T-helper 17 cell (primary cell): ENCODE results near the gene ATP6V1F. TPM values are rescaled to one million over a fixed set of nuclear protein-coding genes. Genes with fewer than 3 reads are reported as not detected.

Experiments used
- ATAC-seq: fragments of 150-1000 bp; cut with Tn5 transposase; 2 replicates; pipeline ENCODE4 v1.10.0; 2021; ENCODE audit warnings: mild to moderate bottlenecking, moderate library complexity
- DNase-seq, 3 donors: peaks; one replicate each; pipeline versions ENCODE4 v3.0.0 to v3.0.0-alpha.2; 2020 to 2021
- H3K9me3 ChIP-seq: one replicate; pipeline ENCODE4 v1.7.0; 2013; ENCODE audit warnings: low read length, mild to moderate bottlenecking; ENCODE audit not compliant: control insufficient read depth, poor library complexity, severe bottlenecking
- H3K27ac Mint-ChIP-seq: one replicate; pipeline ENCODE4 v1.8.0; 2022; ENCODE audit warnings: mild to moderate bottlenecking, moderate library complexity, mixed read lengths
- H3K27me3 Mint-ChIP-seq: one replicate; pipeline ENCODE4 v1.8.0; 2022; ENCODE audit warnings: mixed read lengths
- H3K36me3 Mint-ChIP-seq: one replicate; pipeline ENCODE4 v1.8.0; 2022; ENCODE audit warnings: low read depth, mixed read lengths
- H3K4me1 Mint-ChIP-seq: one replicate; pipeline ENCODE4 v1.8.0; 2022; ENCODE audit warnings: mild to moderate bottlenecking, mixed read lengths
- H3K4me3 Mint-ChIP-seq: one replicate; pipeline ENCODE4 v1.8.0; 2022; ENCODE audit warnings: mild to moderate bottlenecking, moderate library complexity, mixed read lengths
- total RNA-seq, 4 donors: library from RNA in 2 of 4; stranded (reverse) in 2 of 4; gene quantifications; one replicate each; pipeline ENCODE4 v1.2.3 and lab custom pipeline; 2022 to 2026

The ATP6V1F gene
- total RNA-seq, 2 donors from 2014 or later: 62.5 to 68.7 TPM

DNA sequence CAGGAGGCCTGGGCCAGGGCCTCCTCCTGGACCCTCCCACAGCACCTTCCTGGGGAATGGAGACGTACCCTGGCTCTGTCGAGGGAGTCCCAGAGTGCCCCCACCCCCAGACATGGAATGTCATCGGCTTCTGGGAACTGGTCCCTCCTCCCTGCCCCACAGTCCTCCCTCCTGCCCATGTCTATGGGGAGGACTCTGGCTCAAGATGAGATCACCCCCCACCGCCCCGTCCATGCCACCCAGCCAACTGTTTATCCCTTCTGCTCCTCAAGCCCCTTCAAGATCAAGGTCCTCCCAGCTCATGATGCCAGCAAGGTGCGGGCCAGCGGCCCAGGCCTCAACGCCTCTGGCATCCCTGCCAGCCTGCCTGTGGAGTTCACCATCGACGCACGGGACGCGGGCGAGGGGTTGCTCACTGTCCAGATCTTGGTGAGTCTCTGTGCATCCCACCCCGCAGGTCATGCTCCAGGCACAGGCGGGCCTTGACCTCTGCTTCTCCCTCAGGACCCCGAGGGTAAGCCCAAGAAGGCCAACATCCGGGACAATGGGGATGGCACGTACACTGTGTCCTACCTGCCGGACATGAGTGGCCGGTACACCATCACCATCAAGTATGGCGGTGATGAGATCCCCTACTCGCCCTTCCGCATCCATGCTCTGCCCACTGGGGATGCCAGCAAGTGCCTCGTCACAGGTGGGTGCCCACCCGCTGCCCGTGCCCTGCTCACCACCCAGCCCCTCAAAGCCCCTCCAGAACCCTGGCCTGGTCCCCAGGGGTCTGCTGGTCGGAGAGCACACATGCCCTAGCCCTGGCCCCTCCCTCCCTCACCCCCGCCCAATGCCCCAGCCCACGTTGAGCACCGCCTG, 14.1 kb upstream of the ATP6V1F start:
- Mint-ChIP-seq H3K27me3 (no peaks in the 10 kb centered on the region), H3K36me3 (no peaks in the 10 kb centered on the region), H3K4me3 (no peak overlapping the region), H3K4me1 (no peaks in the 10 kb centered on the region), H3K27ac (no peak overlapping the region)
- DNase-seq: no peak
- no peak for ATAC-seq
- H3K9me3 ChIP-seq: no peaks in the 10 kb centered on the region

DNA sequence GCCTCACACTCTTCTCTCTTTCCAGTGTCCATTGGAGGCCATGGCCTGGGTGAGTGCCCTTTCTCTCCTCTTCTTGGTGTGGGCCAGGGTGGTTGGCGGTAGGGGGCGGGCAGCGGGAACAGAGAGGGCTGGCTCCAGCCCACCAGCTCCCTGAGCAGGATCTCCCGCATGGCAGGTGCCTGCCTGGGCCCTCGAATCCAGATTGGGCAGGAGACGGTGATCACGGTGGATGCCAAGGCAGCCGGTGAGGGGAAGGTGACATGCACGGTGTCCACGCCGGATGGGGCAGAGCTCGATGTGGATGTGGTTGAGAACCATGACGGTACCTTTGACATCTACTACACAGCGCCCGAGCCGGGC, 13.5 kb upstream of the ATP6V1F start:
- DNase-seq (no peak), ATAC-seq (no peak)
- Mint-ChIP-seq H3K27ac (no peak overlapping the region), H3K36me3 (no peaks in the 10 kb centered on the region), H3K27me3 (no peaks in the 10 kb centered on the region), H3K4me3 (no peak overlapping the region), H3K4me1 (peaks cover 4% of the 10 kb centered on the region)
- no peaks in the 10 kb centered on the region for H3K9me3 ChIP-seq

DNA sequence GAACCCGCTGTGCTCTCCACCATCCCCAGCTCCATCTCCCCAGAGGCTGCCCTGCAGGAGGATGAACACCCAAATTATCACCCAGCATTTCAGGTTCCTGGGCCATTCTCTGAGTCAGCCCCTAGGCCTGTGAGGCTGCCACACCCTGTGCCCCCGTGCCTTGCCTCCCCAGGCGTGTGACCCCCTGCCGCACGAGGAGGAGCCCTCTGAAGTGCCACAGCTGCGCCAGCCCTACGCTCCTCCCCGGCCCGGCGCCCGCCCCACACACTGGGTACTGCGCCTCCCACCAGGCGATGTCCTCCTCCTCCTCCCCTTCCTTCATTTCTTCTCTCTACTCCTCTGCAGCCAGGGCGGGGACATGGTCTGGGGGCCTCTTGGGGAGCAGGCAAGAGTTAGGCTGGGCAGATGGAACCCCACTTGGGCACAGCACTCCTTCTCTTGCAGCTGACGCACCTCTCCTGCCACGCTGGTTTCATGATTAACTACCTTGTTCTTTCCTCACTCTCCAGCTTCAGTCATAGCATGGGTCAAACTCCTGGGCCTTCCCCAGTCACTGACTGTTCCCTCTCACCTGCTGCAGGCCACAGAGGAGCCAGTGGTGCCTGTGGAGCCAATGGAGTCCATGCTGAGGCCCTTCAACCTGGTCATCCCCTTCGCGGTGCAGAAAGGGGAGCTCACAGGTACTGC, 12.7 kb upstream of the ATP6V1F start:
- ATAC-seq (no peak), DNase-seq (no peak)
- H3K9me3 ChIP-seq: no peaks in the 10 kb centered on the region
- Mint-ChIP-seq H3K27me3 (no peaks in the 10 kb centered on the region), H3K4me3 (no peak overlapping the region), H3K36me3 (no peaks in the 10 kb centered on the region), H3K4me1 (peaks cover 4% of the 10 kb centered on the region), H3K27ac (no peak overlapping the region)

DNA sequence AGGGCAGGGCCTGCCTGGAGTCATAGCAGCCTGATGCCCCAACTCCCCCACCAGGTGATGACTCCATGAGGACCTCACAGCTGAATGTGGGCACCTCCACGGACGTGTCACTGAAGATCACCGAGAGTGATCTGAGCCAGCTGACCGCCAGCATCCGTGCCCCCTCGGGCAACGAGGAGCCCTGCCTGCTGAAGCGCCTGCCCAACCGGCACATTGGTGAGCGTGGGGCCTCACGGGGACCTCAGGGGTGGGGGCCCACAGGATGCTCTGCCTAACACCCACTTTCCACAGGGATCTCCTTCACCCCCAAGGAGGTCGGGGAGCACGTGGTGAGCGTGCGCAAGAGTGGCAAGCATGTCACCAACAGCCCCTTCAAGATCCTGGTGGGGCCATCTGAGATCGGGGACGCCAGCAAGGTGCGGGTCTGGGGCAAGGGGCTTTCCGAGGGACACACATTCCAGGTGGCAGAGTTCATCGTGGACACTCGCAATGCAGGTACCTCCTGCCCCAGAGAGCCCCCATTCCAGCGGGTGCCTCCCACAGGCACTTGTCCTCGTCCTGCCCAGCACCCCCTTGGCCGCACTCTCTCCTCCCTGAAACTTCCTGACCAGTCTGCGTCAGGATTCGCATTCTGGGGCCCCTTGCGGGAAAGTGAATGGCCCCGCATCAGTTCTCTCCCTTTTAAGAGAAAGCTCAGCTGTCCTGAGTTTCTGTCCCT, 10.0 kb upstream of the ATP6V1F start:
- Mint-ChIP-seq H3K36me3 (no peaks in the 10 kb centered on the region), H3K4me1 (peaks cover 4% of the 10 kb centered on the region), H3K27ac (no peak overlapping the region), H3K27me3 (no peaks in the 10 kb centered on the region), H3K4me3 (no peak overlapping the region)
- H3K9me3 ChIP-seq: no peaks in the 10 kb centered on the region
- ATAC-seq: no peak
- DNase-seq: no peak

GRCh38 chr7:128853799-128854198, 8.9 kb upstream of the ATP6V1F start:
- Mint-ChIP-seq H3K4me1 (peaks cover 4% of the 10 kb centered on the region), H3K36me3 (no peaks in the 10 kb centered on the region), H3K4me3 (no peak overlapping the region), H3K27me3 (no peaks in the 10 kb centered on the region), H3K27ac (no peak overlapping the region)
- H3K9me3 ChIP-seq: no peaks in the 10 kb centered on the region
- DNase-seq: no peak
- no peak for ATAC-seq

DNA sequence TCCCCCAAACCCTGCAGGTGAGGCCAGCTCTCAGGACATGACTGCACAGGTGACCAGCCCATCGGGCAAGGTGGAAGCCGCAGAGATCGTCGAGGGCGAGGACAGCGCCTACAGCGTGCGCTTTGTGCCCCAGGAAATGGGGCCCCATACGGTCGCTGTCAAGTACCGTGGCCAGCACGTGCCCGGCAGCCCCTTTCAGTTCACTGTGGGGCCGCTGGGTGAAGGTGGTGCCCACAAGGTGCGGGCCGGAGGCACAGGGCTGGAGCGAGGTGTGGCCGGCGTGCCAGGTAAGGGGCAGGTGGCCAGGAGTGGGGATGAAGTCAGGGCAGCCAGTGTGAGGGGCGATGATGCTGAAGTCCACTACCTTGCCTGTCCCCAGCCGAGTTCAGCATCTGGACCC, 8.3 kb upstream of the ATP6V1F start:
- no peaks in the 10 kb centered on the region for H3K36me3 Mint-ChIP-seq
- no peaks in the 10 kb centered on the region for H3K27me3 Mint-ChIP-seq
- ATAC-seq (no peak), DNase-seq (no peak)
- no peak overlapping the region for H3K27ac Mint-ChIP-seq
- no peaks in the 10 kb centered on the region for H3K9me3 ChIP-seq
- H3K4me1 Mint-ChIP-seq: peaks cover 4% of the 10 kb centered on the region
- no peak overlapping the region for H3K4me3 Mint-ChIP-seq

DNA sequence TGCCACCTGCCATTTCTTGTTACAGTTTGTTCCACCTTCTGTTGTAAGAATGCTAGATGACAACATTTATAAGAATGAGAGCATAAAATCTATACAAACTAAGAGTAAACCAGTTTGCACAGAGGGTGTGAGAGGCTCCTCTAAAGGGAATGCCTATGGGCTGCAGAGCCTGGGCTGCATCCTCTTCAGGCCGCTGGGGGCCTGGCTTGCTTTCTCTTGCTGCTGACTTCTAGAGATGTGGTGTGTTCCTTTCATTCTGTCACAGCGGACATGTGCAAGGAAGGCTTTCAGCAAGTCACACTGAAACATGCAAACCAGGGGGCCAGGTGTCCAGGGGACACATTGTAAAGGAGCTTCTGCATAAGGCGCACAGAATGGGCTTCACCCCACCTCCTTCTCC, 7.1 kb upstream of the ATP6V1F start:
- Mint-ChIP-seq H3K27ac (no peak overlapping the region), H3K4me1 (peaks cover 4% of the 10 kb centered on the region), H3K4me3 (no peak overlapping the region), H3K27me3 (no peaks in the 10 kb centered on the region), H3K36me3 (no peaks in the 10 kb centered on the region)
- DNase-seq (no peak), ATAC-seq (no peak)
- no peaks in the 10 kb centered on the region for H3K9me3 ChIP-seq

- H3K9me3 ChIP-seq: no peaks in the 10 kb centered on the region
- H3K27ac Mint-ChIP-seq: no peak overlapping the region
- ATAC-seq: no peak
- DNase-seq: no peak
- no peak overlapping the region for H3K4me3 Mint-ChIP-seq
- no peaks in the 10 kb centered on the region for H3K27me3 Mint-ChIP-seq
- peaks cover 4% of the 10 kb centered on the region for H3K4me1 Mint-ChIP-seq
- no peaks in the 10 kb centered on the region for H3K36me3 Mint-ChIP-seq
These were observed 6.5 kb upstream of the ATP6V1F start for GRCh38 chr7:128856001-128856718.

DNA sequence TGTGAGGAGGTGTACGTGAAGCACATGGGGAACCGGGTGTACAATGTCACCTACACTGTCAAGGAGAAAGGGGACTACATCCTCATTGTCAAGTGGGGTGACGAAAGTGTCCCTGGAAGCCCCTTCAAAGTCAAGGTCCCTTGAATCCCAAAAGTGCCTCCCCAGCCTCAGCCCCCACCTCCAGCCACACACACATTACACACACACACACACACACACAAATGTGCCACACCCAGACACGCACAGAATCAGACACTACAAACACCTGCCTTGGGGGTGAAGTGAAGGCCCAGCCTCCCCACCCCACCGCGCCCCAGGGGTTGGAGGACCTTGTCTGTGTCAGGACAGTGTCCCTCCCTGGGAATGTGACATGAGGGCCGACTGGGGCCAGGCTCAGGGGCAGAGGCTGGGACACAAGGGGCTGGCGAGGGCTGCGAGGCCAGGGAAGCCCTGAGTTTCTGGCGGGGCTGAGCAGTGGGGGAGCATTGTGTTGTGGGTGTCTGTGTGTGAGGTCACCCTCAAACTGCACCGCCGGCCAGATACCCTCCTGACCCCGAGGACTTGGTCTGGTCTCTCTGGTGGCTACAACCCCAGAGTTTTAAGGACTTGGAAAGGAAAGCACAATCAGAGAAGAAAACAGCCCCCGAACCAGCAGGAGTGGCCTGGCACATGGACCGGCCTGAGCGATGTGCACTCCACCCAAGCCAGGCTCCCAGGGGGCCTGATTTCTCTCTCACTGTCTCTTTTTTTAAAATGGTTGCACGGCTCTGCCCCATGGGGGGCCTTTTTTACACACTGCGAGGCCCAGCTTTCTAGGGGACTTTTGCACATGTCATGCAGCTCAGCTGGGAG, 4.0 kb upstream of the ATP6V1F start:
- H3K9me3 ChIP-seq: no peaks in the 10 kb centered on the region
- ATAC-seq: no peak
- DNase-seq: no peak
- no peak overlapping the region for H3K4me3 Mint-ChIP-seq
- H3K27ac Mint-ChIP-seq: no peak overlapping the region
- H3K27me3 Mint-ChIP-seq: no peaks in the 10 kb centered on the region
- peaks cover 3% of the 10 kb centered on the region for H3K36me3 Mint-ChIP-seq
- H3K4me1 Mint-ChIP-seq: peaks cover 17% of the 10 kb centered on the region

GRCh38 chr7:128859232-128860157, 3.2 kb upstream of the ATP6V1F start:
- Mint-ChIP-seq H3K36me3 (peaks cover 3% of the 10 kb centered on the region), H3K27me3 (no peaks in the 10 kb centered on the region), H3K27ac (no peak overlapping the region), H3K4me3 (no peak overlapping the region), H3K4me1 (peaks cover 16% of the 10 kb centered on the region)
- ATAC-seq (no peak), DNase-seq (no peak)
- no peaks in the 10 kb centered on the region for H3K9me3 ChIP-seq

GRCh38 chr7:128860158-128861073, 2.2 kb upstream of the ATP6V1F start:
- no peaks in the 10 kb centered on the region for H3K27me3 Mint-ChIP-seq
- DNase-seq (no peak), ATAC-seq (no peak)
- peaks cover 20% of the 10 kb centered on the region for H3K4me1 Mint-ChIP-seq
- no peak overlapping the region for H3K4me3 Mint-ChIP-seq
- peaks cover 3% of the 10 kb centered on the region for H3K36me3 Mint-ChIP-seq
- H3K27ac Mint-ChIP-seq: no peak overlapping the region
- no peaks in the 10 kb centered on the region for H3K9me3 ChIP-seq
